Measurements from ENCODE around the gene UNC5C.

- TF ChIP-seq, protein P1, sequence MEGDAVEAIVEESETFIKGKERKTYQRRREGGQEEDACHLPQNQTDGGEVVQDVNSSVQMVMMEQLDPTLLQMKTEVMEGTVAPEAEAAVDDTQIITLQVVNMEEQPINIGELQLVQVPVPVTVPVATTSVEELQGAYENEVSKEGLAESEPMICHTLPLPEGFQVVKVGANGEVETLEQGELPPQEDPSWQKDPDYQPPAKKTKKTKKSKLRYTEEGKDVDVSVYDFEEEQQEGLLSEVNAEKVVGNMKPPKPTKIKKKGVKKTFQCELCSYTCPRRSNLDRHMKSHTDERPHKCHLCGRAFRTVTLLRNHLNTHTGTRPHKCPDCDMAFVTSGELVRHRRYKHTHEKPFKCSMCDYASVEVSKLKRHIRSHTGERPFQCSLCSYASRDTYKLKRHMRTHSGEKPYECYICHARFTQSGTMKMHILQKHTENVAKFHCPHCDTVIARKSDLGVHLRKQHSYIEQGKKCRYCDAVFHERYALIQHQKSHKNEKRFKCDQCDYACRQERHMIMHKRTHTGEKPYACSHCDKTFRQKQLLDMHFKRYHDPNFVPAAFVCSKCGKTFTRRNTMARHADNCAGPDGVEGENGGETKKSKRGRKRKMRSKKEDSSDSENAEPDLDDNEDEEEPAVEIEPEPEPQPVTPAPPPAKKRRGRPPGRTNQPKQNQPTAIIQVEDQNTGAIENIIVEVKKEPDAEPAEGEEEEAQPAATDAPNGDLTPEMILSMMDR (IDR thresholded peaks at IDR 0.05; ENCODE audit: low read depth, low read length, missing input control): no peak
- no peak for TF ChIP-seq EGR1 (IDR thresholded peaks at IDR 0.05; ENCODE audit: low read depth in 2 of 2)
- TF ChIP-seq TAF1 (conservative IDR thresholded peaks at IDR 0.05): no peak
- no peak for TF ChIP-seq JUND (IDR thresholded peaks at IDR 0.05)
- TF ChIP-seq SP1 (IDR thresholded peaks at IDR 0.05): no peak
- no peak for TF ChIP-seq GABPA (IDR thresholded peaks at IDR 0.05 in 1 of 2, conservative IDR thresholded peaks at IDR 0.05 in 1 of 2)
- TF ChIP-seq, protein P2, sequence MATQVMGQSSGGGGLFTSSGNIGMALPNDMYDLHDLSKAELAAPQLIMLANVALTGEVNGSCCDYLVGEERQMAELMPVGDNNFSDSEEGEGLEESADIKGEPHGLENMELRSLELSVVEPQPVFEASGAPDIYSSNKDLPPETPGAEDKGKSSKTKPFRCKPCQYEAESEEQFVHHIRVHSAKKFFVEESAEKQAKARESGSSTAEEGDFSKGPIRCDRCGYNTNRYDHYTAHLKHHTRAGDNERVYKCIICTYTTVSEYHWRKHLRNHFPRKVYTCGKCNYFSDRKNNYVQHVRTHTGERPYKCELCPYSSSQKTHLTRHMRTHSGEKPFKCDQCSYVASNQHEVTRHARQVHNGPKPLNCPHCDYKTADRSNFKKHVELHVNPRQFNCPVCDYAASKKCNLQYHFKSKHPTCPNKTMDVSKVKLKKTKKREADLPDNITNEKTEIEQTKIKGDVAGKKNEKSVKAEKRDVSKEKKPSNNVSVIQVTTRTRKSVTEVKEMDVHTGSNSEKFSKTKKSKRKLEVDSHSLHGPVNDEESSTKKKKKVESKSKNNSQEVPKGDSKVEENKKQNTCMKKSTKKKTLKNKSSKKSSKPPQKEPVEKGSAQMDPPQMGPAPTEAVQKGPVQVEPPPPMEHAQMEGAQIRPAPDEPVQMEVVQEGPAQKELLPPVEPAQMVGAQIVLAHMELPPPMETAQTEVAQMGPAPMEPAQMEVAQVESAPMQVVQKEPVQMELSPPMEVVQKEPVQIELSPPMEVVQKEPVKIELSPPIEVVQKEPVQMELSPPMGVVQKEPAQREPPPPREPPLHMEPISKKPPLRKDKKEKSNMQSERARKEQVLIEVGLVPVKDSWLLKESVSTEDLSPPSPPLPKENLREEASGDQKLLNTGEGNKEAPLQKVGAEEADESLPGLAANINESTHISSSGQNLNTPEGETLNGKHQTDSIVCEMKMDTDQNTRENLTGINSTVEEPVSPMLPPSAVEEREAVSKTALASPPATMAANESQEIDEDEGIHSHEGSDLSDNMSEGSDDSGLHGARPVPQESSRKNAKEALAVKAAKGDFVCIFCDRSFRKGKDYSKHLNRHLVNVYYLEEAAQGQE (IDR thresholded peaks at IDR 0.05): no peak
- no peak for TF ChIP-seq YY1 (IDR thresholded peaks at IDR 0.05)
- TF ChIP-seq, protein P3, sequence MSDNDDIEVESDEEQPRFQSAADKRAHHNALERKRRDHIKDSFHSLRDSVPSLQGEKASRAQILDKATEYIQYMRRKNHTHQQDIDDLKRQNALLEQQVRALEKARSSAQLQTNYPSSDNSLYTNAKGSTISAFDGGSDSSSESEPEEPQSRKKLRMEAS (IDR thresholded peaks at IDR 0.05): no peak
- TF ChIP-seq ZBTB33 (IDR thresholded peaks at IDR 0.05): no peak
- no peak for TF ChIP-seq RAD21 (IDR thresholded peaks at IDR 0.05)
- TF ChIP-seq RXRA (IDR thresholded peaks at IDR 0.05): no peak
- TF ChIP-seq ATF3 (IDR thresholded peaks at IDR 0.05): no peak
Measured at GRCh38 chr4:95551653-95552052, 2.9 kb upstream of the UNC5C start.
